ENCODE data around the gene SUMO4. TPM values are rescaled to one million over a fixed set of nuclear protein-coding genes. Genes with fewer than 3 reads are reported as not detected.

Gene SUMO4
- total and polyA plus RNA-seq, 4 donors = 0.83 to 3.3 (median 0.84) TPM; not detected in 1

- TF ChIP-seq GABPA (IDR thresholded peaks at IDR 0.05 in 1 of 2, conservative IDR thresholded peaks at IDR 0.05 in 1 of 2) (no peak), TAF1 (conservative IDR thresholded peaks at IDR 0.05) (no peak), RAD21 (IDR thresholded peaks at IDR 0.05) (no peak), YY1 (IDR thresholded peaks at IDR 0.05) (no peak), FOXA2 (IDR thresholded peaks at IDR 0.05) (no peak), ZBTB33 (IDR thresholded peaks at IDR 0.05) (no peak)
- no peak for DNase-seq (ENCODE audit: low spot score)
- H3K9me3 ChIP-seq (ENCODE audit: control insufficient read depth in 4 of 4, low read length in 3 of 4) = no peaks in the 10 kb centered on the region
- H3K36me3 ChIP-seq (ENCODE audit: control insufficient read depth in 4 of 4, insufficient read depth in 3 of 4, low read depth in 1 of 4, low read length in 3 of 4) = no peaks in the 10 kb centered on the region
- no peaks in the 10 kb centered on the region for H3K27me3 ChIP-seq (ENCODE audit: control insufficient read depth in 4 of 4, insufficient read depth in 4 of 4, low read length in 3 of 4)
- no peak overlapping the region for H3K27ac ChIP-seq (ENCODE audit: low read depth in 1 of 2, low read length in 2 of 2)
- no peak overlapping the region for H3K9ac ChIP-seq (ENCODE audit: low read depth in 1 of 2, low read length in 2 of 2)
- H3K4me3 ChIP-seq (ENCODE audit: low read depth in 1 of 3, low read length in 3 of 3) = no peak overlapping the region
- 94% methylated on average over 7 of the region's 7 CpGs for WGBS
- H3K4me1 ChIP-seq (ENCODE audit: control insufficient read depth in 4 of 4, insufficient read depth in 4 of 4, low read length in 3 of 4) = peaks cover 0 to 6% (median 3%) of the 10 kb centered on the region in 4 donors
These were observed 45.5 kb downstream of the SUMO4 start for GRCh38 chr6:149445573-149445972.

DNA sequence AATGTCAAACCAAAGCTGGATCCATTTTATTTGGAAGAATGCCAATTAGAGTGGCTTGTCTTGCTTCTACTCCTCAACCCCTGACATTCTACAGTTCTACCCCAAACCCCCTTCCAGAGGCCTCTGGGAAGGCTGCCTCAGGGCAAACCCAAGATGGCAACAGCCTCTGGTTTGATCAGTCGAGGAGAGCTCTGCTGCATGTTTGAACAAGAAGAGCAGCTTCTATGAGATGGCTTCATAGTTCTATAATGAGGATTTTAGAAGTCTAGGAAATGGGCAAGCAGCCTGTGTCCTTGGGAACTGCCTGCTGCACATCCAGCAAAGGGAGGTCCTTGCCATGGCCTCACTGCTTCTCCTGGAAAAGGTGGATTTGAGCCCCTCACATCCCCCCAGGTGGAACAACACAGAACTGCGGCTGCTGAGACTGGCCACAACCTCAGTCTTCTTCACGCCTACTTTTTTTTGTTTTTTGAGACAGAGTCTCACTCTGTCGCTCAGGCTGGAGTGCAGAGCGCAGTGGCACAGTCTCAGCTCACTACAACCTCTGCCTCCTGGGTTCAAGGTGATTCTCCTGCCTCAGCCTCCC is 46.8 kb downstream of the SUMO4 start:
- H3K9ac ChIP-seq (ENCODE audit: low read depth in 1 of 2, low read length in 2 of 2) = no peak overlapping the region
- peaks cover 0 to 15% (median 9%) of the 10 kb centered on the region in 4 donors for H3K4me1 ChIP-seq (ENCODE audit: control insufficient read depth in 4 of 4, insufficient read depth in 4 of 4, low read length in 3 of 4)
- WGBS = 98% methylated on average over 5 of the region's 5 CpGs
- no peaks in the 10 kb centered on the region for H3K27me3 ChIP-seq (ENCODE audit: control insufficient read depth in 4 of 4, insufficient read depth in 4 of 4, low read length in 3 of 4)
- no peak for TF ChIP-seq RXRA (IDR thresholded peaks at IDR 0.05)
- TF ChIP-seq, protein P1, sequence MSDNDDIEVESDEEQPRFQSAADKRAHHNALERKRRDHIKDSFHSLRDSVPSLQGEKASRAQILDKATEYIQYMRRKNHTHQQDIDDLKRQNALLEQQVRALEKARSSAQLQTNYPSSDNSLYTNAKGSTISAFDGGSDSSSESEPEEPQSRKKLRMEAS (IDR thresholded peaks at IDR 0.05) = no peak
- no peak for TF ChIP-seq JUND (IDR thresholded peaks at IDR 0.05)
- TF ChIP-seq ZBTB33 (IDR thresholded peaks at IDR 0.05) = no peak
- no peak for TF ChIP-seq HNF4A (conservative IDR thresholded peaks at IDR 0.05)
- no peak for TF ChIP-seq GABPA (IDR thresholded peaks at IDR 0.05 in 1 of 2, conservative IDR thresholded peaks at IDR 0.05 in 1 of 2)
- no peaks in the 10 kb centered on the region for H3K9me3 ChIP-seq (ENCODE audit: control insufficient read depth in 4 of 4, low read length in 3 of 4)
- no peaks in the 10 kb centered on the region for H3K36me3 ChIP-seq (ENCODE audit: control insufficient read depth in 4 of 4, insufficient read depth in 3 of 4, low read depth in 1 of 4, low read length in 3 of 4)
- no peak for DNase-seq (ENCODE audit: low spot score)
- H3K27ac ChIP-seq (ENCODE audit: low read depth in 1 of 2, low read length in 2 of 2) = no peak overlapping the region
- no peak overlapping the region for H3K4me3 ChIP-seq (ENCODE audit: low read depth in 1 of 3, low read length in 3 of 3)

GRCh38 chr6:149448821-149449453 is 48.9 kb downstream of the SUMO4 start:
- H3K4me3 ChIP-seq (ENCODE audit: low read depth in 1 of 3, low read length in 3 of 3) = no peak overlapping the region
- H3K9ac ChIP-seq (ENCODE audit: low read depth in 1 of 2, low read length in 2 of 2) = no peak overlapping the region
- DNase-seq (ENCODE audit: low spot score) = no peak
- H3K4me1 ChIP-seq (ENCODE audit: control insufficient read depth in 4 of 4, insufficient read depth in 4 of 4, low read length in 3 of 4) = peaks cover 5 to 21% (median 12%) of the 10 kb centered on the region in 4 donors
- H3K27me3 ChIP-seq (ENCODE audit: control insufficient read depth in 4 of 4, insufficient read depth in 4 of 4, low read length in 3 of 4) = no peaks in the 10 kb centered on the region
- TF ChIP-seq JUND (IDR thresholded peaks at IDR 0.05) = no peak
- TF ChIP-seq GABPA (IDR thresholded peaks at IDR 0.05 in 1 of 2, conservative IDR thresholded peaks at IDR 0.05 in 1 of 2) = no peak
- no peak for TF ChIP-seq HNF4A (conservative IDR thresholded peaks at IDR 0.05)
- no peak for TF ChIP-seq NR2F2 (IDR thresholded peaks at IDR 0.05)
- no peak for TF ChIP-seq YY1 (IDR thresholded peaks at IDR 0.05)
- TF ChIP-seq EGR1 (IDR thresholded peaks at IDR 0.05; ENCODE audit: low read depth in 2 of 2) = no peak
- no peak for TF ChIP-seq ZBTB33 (IDR thresholded peaks at IDR 0.05)
- TF ChIP-seq RAD21 (IDR thresholded peaks at IDR 0.05) = no peak
- TF ChIP-seq SP1 (IDR thresholded peaks at IDR 0.05) = no peak
- no peak for TF ChIP-seq HNF4G (IDR thresholded peaks at IDR 0.05)
- TF ChIP-seq TAF1 (conservative IDR thresholded peaks at IDR 0.05) = no peak
- TF ChIP-seq RXRA (IDR thresholded peaks at IDR 0.05) = no peak
- no peak for TF ChIP-seq FOXA2 (IDR thresholded peaks at IDR 0.05)
- WGBS = 94% methylated on average over 5 of the region's 5 CpGs
- no peaks in the 10 kb centered on the region for H3K9me3 ChIP-seq (ENCODE audit: control insufficient read depth in 4 of 4, low read length in 3 of 4)
- peaks cover 0 to 1% (median 0%) of the 10 kb centered on the region in 4 donors for H3K36me3 ChIP-seq (ENCODE audit: control insufficient read depth in 4 of 4, insufficient read depth in 3 of 4, low read depth in 1 of 4, low read length in 3 of 4)
- H3K27ac ChIP-seq (ENCODE audit: low read depth in 1 of 2, low read length in 2 of 2) = no peak overlapping the region
